ENCODE results near the gene ACTN1.

GRCh38 chr14:69027242-69027913 lies 48.3 kb upstream of the ACTN1 start:
- TF ChIP-seq BHLHE40 (IDR thresholded peaks at IDR 0.05; ENCODE audit: borderline replicate concordance) = no peak
- no peak for TF ChIP-seq FOXM1 (IDR thresholded peaks at IDR 0.05; ENCODE audit: borderline replicate concordance)
- no peak for TF ChIP-seq SUZ12 (IDR thresholded peaks at IDR 0.05)
- no peak for TF ChIP-seq ZNF384 (IDR thresholded peaks at IDR 0.05)
- no peak for TF ChIP-seq SP1 (IDR thresholded peaks at IDR 0.05)
- no peak for TF ChIP-seq ARNT (IDR thresholded peaks at IDR 0.05)
- no peak for TF ChIP-seq NFRKB (IDR thresholded peaks at IDR 0.05)
- TF ChIP-seq FOXA1 (IDR thresholded peaks at IDR 0.05) = no peak
- no peak for TF ChIP-seq ELF4 (IDR thresholded peaks at IDR 0.05)
- TF ChIP-seq TARDBP (IDR thresholded peaks at IDR 0.05) = no peak
- TF ChIP-seq PKNOX1 (IDR thresholded peaks at IDR 0.05) = no peak
- no peak for TF ChIP-seq LEF1 (IDR thresholded peaks at IDR 0.05; ENCODE audit: borderline replicate concordance)
